Measurements from ENCODE around the gene CYP2R1. TPM values are rescaled to one million over a fixed set of nuclear protein-coding genes. Genes with fewer than 3 reads are reported as not detected.

Gene CYP2R1, protein sequence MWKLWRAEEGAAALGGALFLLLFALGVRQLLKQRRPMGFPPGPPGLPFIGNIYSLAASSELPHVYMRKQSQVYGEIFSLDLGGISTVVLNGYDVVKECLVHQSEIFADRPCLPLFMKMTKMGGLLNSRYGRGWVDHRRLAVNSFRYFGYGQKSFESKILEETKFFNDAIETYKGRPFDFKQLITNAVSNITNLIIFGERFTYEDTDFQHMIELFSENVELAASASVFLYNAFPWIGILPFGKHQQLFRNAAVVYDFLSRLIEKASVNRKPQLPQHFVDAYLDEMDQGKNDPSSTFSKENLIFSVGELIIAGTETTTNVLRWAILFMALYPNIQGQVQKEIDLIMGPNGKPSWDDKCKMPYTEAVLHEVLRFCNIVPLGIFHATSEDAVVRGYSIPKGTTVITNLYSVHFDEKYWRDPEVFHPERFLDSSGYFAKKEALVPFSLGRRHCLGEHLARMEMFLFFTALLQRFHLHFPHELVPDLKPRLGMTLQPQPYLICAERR
- 10 to 100 TPM in 6 of 8 experiments, 1 to 10 TPM in 2; 5.4 to 46.6 (median 16.4) TPM for total RNA-seq

DNA sequence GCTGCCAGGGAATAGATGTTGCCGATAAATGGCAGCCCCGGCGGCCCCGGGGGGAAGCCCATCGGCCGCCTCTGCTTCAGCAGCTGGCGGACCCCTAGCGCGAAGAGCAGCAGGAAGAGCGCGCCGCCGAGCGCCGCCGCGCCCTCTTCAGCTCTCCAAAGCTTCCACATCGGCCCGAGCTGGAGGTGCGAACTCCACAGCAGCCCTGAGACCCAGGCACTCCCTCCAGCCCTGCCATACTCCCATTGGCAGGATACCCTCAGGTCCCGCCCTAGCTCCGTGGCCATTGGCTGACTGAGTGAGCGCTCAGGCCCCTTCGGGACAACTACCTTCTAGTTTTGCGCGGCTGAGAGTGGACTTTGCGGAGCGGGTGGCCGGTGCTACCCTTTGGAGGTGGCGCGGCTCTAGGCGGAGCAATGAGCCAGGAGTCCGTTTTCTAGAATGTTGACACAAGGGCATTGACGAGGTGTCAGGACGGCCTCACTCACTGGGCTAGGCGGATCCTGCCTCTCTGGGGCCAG is at the start of gene CYP2R1:
Gene CYP2R1 (minus strand): TSS at position 196 of the 521 bp plus-strand sequence. CDS start 26 bp downstream, at position 170.
- in situ Hi-C loops (cut with MboI; ENCODE audit: low pct_unique_long_range_greater_than_20kb in 2 of 9, low sequenced_read_pairs in 9 of 9, unreplicated experiment in 9 of 9) = loop anchor here in 2 of 9 experiments (25.0 kb wide), 2 partner anchors 105 to 355 kb away; no protein-coding TSS in a partner anchor
- peaks cover 30 to 39% of the 10 kb centered on the region in 2 donors for H3K4me1 ChIP-seq (replicated peaks in 1 of 2)
- ATAC-seq (replicated peaks in 6 of 8) = peak; percentile 88 to 96 (median 92)
- peak within 1 kb of the TSS; percentile 77 to 80 for H3K27ac ChIP-seq
- peak within 1 kb of the TSS; percentile 43 to 66 (median 55) for H3K4me3 ChIP-seq
- 0 to 31% (median 11%) methylated on average over 1 to 25 of the region's 36 CpGs; no CpG with 5 or more reads in 3 of the 10 experiments for WGBS, 10 experiments

DNA sequence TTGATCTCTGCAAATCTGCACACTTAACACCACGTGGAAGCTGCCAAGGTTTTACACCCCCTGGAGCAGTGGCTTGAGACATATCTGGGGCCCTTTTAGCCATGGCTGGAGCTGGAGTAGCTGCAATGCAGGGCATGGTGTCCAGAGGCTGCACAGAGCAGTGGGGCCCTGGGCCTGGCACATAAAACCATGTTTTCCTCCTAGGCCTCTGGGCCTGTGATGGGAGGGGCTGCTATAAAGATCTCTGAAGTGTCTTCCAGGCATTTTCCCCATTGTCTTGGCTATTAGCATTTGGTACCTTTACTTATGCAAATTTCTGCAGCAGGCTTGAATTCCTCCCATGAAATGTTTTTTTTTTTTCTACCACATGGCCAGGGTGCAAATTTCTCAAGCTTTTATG is 46.9 kb upstream of the CYP2R1 start:
- ATAC-seq (replicated peaks in 6 of 8) = peak in 2 of 8 experiments; percentile 81 to 91
- Histone ChIP-seq H3K27ac (no peak overlapping the region), H3K4me3 (no peak overlapping the region), H3K4me1 (replicated peaks in 1 of 2) (no peaks in the 10 kb centered on the region)
- in situ Hi-C loops (cut with MboI; ENCODE audit: low pct_unique_long_range_greater_than_20kb in 2 of 9, low sequenced_read_pairs in 9 of 9, unreplicated experiment in 9 of 9) = no loop called here
- WGBS, 10 experiments = 60 to 86% (median 80%) methylated on average over 1 of the region's 1 CpG; no CpG with 5 or more reads in 7 of the 10 experiments

DNA sequence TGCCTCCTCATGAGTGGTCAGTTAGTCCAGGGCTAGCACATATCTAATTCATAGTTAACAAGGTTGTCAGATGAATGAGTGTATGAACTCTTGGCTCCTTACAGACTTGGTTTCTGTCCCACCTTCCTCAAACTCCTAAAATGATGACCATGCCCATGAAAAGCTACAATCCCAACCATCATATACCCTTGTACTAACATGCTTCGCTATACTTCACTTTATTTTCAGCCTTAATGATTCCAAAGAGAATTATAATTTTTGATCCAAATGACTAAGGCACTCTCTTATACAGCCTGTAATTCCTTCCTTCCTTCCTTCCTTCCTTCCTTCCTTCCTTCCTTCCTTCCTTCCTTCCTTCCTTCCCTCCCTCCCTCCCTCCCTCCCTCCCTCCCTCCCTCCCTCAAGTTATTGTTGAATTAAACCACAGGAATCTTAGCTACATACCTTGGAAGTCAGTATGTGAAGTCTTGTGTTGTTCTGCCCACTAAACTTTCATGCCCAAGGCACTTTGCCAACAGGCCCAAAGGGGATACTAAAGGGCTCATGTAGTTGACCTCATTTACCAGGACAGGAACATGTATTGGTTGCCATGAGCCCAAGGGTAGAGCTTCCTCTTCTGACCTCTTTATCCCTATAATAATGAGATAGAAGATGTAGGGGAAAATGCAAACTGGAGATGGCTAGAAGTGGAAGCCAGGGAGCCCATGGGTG is 42.8 kb upstream of the CYP2R1 start:
- WGBS, 10 experiments = 20 to 100% (median 50%) methylated on average over 1 of the region's 1 CpG; no CpG with 5 or more reads in 7 of the 10 experiments

DNA sequence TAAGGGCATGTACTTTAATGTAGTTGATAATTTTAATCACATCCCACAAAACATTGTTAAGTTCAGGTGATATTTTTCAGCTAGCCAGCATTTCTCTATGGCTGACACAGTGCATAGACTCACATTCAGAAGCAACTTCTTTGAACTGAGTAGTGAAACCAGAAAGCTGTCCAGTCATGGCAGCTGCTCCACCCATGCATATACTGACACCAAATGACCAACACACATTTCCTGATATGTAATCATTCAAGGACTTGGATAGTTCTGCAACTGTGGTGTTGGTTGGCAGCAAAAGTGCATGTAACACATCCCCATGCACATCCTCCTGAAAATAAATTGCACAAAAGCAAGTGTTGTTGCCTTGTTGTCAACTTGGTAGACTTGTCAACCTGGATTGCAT is 40.4 kb upstream of the CYP2R1 start:
- in situ Hi-C loops (cut with MboI; ENCODE audit: low pct_unique_long_range_greater_than_20kb in 2 of 9, low sequenced_read_pairs in 9 of 9, unreplicated experiment in 9 of 9) = no loop called here
- peak in 2 of 8 experiments; percentile 86 to 90 for ATAC-seq (replicated peaks in 6 of 8)
- Histone ChIP-seq H3K4me3 (no peak overlapping the region), H3K27ac (no peak overlapping the region), H3K4me1 (replicated peaks in 1 of 2) (no peaks in the 10 kb centered on the region)

More for the DNA sequence above, 42.8 kb upstream of the CYP2R1 start:
- Histone ChIP-seq H3K27ac (no peak overlapping the region), H3K4me3 (no peak overlapping the region), H3K4me1 (replicated peaks in 1 of 2) (no peaks in the 10 kb centered on the region)
- no peak for ATAC-seq (replicated peaks in 6 of 8)
- in situ Hi-C loops (cut with MboI; ENCODE audit: low pct_unique_long_range_greater_than_20kb in 2 of 9, low sequenced_read_pairs in 9 of 9, unreplicated experiment in 9 of 9) = no loop called here

DNA sequence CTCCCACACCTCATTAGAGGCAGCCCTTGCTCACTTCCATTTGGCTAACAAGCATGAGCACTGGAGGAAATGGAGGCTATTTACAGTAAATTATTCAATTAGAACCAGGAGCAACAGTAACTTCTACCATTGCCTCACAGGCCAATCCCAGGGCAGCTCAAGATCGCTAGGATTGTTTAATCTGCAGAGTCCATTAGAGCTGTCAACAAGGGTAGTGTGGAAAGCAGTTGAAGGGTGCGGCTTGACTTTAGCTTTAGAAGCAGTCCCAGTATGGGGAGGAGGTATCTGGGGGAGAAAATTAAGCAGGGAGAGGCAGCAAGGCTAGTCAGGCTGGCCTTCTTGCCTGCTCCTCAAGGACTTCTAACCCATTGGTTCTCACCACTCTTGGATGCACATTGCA is 38.3 kb upstream of the CYP2R1 start:
- H3K4me1 ChIP-seq (replicated peaks in 1 of 2) = no peaks in the 10 kb centered on the region
- ATAC-seq (replicated peaks in 6 of 8) = peak in 2 of 8 experiments; percentile 69 to 86
- WGBS, 10 experiments = 34 to 100% (median 71%) methylated on average over 1 to 2 of the region's 2 CpGs; no CpG with 5 or more reads in 3 of the 10 experiments
- H3K4me3 ChIP-seq = no peak overlapping the region
- in situ Hi-C loops (cut with MboI; ENCODE audit: low pct_unique_long_range_greater_than_20kb in 2 of 9, low sequenced_read_pairs in 9 of 9, unreplicated experiment in 9 of 9) = no loop called here
- no peak overlapping the region for H3K27ac ChIP-seq

DNA sequence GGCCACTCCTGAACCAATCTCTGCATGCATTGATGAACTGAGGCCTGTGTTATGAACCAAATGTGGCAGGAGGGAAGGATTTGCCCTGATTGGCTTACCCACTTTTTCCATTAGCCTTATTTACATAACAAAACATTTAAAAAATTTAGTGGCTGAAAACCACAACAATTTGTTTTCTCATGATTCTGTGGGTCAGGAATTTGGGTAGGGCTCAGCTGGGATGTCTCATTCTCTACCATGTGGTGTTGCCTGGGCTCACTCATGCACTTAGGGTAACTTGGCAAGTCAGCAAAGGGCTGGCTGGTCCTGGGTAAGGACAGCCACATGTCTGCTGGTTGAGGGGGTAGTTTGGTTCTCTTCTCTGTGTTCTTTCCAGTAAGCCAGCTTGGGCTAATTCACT is 35.1 kb upstream of the CYP2R1 start:
- Histone ChIP-seq H3K27ac (no peak overlapping the region), H3K4me3 (no peak overlapping the region), H3K4me1 (replicated peaks in 1 of 2) (no peaks in the 10 kb centered on the region)
- peak in 1 of 8 experiments; percentile 43 for ATAC-seq (replicated peaks in 6 of 8)
- in situ Hi-C loops (cut with MboI; ENCODE audit: low pct_unique_long_range_greater_than_20kb in 2 of 9, low sequenced_read_pairs in 9 of 9, unreplicated experiment in 9 of 9) = no loop called here

DNA sequence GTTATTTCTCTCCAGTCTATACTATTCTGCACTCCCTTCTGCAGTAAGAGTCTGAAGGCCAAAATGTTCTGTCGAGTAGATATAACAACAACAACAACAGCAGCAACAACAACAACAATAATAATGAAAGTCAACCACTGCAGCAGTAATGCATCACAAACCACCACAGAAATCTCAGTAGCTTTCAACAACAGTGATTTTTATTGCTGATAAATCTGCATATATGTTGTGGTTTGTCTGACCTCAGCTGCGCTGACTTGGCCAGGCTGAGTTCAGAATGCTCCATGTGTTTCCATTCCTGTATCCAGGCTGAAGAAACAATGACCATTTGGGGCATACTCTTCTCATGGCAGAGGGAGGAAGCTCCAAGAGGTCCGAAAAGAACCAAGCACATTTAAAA is 32.3 kb upstream of the CYP2R1 start:
- 20 to 100% (median 73%) methylated on average over 1 to 3 of the region's 3 CpGs; no CpG with 5 or more reads in 2 of the 10 experiments for WGBS, 10 experiments
- in situ Hi-C loops (cut with MboI; ENCODE audit: low pct_unique_long_range_greater_than_20kb in 2 of 9, low sequenced_read_pairs in 9 of 9, unreplicated experiment in 9 of 9) = loop anchor here in 2 of 9 experiments (25.0 kb wide), 2 partner anchors 138 to 163 kb away; partner anchors contain the start of gene CALCB (in 1 of the 2)

DNA sequence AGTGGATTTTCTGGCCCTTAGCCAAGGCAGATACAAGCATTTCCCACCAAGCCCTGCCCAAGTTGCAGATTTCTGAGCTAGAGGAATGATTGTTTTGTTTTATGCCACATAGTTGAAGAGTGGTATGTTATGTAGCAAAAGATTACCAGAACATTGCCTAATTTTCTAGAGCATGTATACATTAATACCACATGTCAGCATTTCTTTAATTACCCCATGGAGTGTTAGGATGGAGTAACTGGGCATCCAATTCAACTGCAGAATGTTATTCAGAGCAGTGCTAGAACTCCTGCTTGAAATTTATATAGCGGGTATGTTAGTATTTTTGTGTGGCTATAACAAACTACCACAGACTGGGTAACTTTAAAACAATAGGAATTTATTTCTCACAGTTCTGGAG is 24.4 kb upstream of the CYP2R1 start:
- no peak overlapping the region for H3K27ac ChIP-seq
- in situ Hi-C loops (cut with MboI; ENCODE audit: low pct_unique_long_range_greater_than_20kb in 2 of 9, low sequenced_read_pairs in 9 of 9, unreplicated experiment in 9 of 9) = loop anchor here in 3 of 9 experiments (10.0 to 25.0 kb wide), 3 partner anchors 146 to 171 kb away; partner anchors contain the start of gene CALCB (in 2 of the 3)
- no peak overlapping the region for H3K4me3 ChIP-seq
- 0 to 100% (median 90%) methylated on average over 1 of the region's 1 CpG; no CpG with 5 or more reads in 3 of the 10 experiments for WGBS, 10 experiments
- ATAC-seq (replicated peaks in 6 of 8) = no peak
- H3K4me1 ChIP-seq (replicated peaks in 1 of 2) = no peaks in the 10 kb centered on the region

More for the DNA sequence above, 32.3 kb upstream of the CYP2R1 start:
- H3K27ac ChIP-seq = no peak overlapping the region
- peak in 3 of 8 experiments; percentile 25 to 94 (median 82) for ATAC-seq (replicated peaks in 6 of 8)
- no peak overlapping the region for H3K4me3 ChIP-seq
- H3K4me1 ChIP-seq (replicated peaks in 1 of 2) = no peaks in the 10 kb centered on the region

DNA sequence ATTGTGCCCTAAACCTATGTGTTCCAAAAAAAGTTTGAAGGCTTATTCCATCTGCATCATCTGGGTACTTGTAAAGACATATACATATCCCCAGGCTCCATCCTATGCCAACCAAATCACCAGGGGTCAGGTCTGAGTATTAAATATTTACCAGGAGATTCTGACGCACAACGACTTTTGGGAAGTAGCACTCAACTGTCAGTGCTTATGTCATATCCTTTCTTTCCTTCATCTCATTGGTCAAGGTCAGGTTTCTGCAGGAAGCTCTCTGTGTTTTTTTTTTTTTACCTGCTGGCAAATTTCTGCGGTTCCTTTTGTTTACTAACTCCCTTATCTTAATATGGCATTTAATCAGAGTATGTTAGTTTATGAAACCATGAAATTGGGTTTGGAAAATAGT is 22.5 kb upstream of the CYP2R1 start:
- H3K27ac ChIP-seq = no peak overlapping the region
- H3K4me1 ChIP-seq (replicated peaks in 1 of 2) = no peaks in the 10 kb centered on the region
- ATAC-seq (replicated peaks in 6 of 8) = no peak
- no peak overlapping the region for H3K4me3 ChIP-seq
- in situ Hi-C loops (cut with MboI; ENCODE audit: low pct_unique_long_range_greater_than_20kb in 2 of 9, low sequenced_read_pairs in 9 of 9, unreplicated experiment in 9 of 9) = loop anchor here in 3 of 9 experiments (10.0 to 25.0 kb wide), 3 partner anchors 148 to 173 kb away; partner anchors contain the start of gene CALCB (in 2 of the 3)
- WGBS, 10 experiments = 67 to 100% (median 88%) methylated on average over 1 to 3 of the region's 3 CpGs; no CpG with 5 or more reads in 2 of the 10 experiments

DNA sequence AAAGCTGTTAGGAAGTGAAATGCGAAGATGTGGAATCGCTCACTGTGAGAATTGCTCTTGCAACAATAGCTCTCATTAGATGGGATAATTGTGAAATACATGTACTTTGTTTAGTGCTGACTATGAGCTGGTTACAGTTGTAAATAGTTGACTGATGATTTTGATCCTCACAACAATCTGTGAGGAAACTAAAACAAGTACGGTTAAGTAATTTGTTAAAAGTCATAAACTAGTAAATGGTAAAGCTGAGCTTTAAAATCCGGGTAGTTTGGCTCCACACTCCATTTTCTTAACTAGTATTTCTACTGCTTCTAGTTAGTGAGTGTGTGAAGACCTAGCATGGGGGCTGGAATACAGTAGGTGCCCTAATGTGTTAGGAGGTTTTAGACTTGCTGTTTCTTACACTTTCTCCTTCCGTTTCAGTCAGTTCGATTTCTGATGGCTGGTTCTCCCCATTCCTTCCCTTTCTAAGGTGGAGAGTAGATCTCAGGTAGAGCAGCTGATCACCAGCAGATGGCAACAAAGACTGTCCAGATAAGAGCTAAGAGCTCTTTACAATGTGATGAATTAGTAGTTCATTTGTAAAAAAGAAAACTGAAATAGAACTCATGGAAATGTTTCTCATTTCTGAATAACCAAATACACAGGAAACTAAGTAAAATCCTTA is 16.3 kb upstream of the CYP2R1 start:
- 14 to 89% (median 51%) methylated on average over 1 to 6 of the region's 6 CpGs for WGBS, 10 experiments
- in situ Hi-C loops (cut with MboI; ENCODE audit: low pct_unique_long_range_greater_than_20kb in 2 of 9, low sequenced_read_pairs in 9 of 9, unreplicated experiment in 9 of 9) = loop anchor here in 2 of 9 experiments (25.0 kb wide), 2 partner anchors 154 to 179 kb away; partner anchors contain the start of gene CALCB (in 1 of the 2)
- Histone ChIP-seq H3K4me3 (no peak overlapping the region), H3K4me1 (replicated peaks in 1 of 2) (no peaks in the 10 kb centered on the region), H3K27ac (no peak overlapping the region)
- peak; percentile 38 to 83 (median 54) for ATAC-seq (replicated peaks in 6 of 8)

DNA sequence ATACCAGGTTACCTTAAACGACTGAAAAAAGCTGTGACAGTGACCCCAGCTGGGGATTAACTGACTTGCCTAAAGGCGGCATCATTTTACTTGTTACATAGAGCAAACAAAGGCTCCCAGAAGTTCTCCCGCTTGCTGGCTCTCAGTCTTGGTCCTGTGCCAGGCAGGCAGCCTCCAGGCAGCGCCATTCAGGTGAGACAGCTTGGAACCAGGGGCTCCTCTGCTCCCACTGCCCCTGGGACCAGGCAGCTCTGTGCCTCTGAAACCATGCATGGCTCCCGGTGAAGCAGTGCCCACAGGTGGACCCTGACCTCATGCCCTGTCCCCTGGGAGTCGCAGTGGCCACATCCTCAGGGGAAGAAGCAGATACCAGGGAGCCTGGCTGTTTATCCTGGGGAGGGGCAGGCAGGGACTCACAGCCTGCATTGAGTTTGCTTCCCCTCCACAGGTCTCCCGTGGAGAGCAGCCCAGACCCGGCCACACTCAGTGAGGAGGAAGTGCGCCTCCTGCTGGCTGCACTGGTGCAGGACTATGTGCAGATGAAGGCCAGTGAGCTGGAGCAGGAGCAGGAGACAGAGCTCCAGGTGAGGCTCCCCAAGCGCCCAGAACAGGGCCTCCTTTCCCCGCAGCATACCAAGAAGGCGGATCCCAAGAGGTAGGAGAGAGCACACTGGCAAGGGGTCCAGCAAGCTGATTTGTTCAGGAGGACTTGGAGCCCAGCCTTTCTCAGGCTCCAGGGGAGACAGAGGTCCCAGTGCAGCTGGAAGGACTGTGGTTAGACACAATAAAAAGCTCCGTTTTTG is 15.6 kb upstream of the CYP2R1 start:
- in situ Hi-C loops (cut with MboI; ENCODE audit: low pct_unique_long_range_greater_than_20kb in 2 of 9, low sequenced_read_pairs in 9 of 9, unreplicated experiment in 9 of 9) = loop anchor here in 2 of 9 experiments (25.0 kb wide), 2 partner anchors 155 to 180 kb away; partner anchors contain the start of gene CALCB (in 1 of the 2)
- WGBS, 10 experiments = 0 to 95% (median 35%) methylated on average over 1 to 8 of the region's 13 CpGs
- ATAC-seq (replicated peaks in 6 of 8) = peak; percentile 31 to 85 (median 71)

More for the DNA sequence above, 15.6 kb upstream of the CYP2R1 start:
- Histone ChIP-seq H3K27ac (no peak overlapping the region), H3K4me3 (no peak overlapping the region), H3K4me1 (replicated peaks in 1 of 2) (no peaks in the 10 kb centered on the region)

All from motor neuron (in vitro differentiated cells).